GM20431 (cell line): Measurements from ENCODE around the gene ZBTB25.

ENCODE experiments used
- in situ Hi-C: fragments of 300-500 bp; cut with MseI, MboI; formaldehyde crosslinking; loops from one replicate; pipeline ENCODE4 v1.15.0; 2020; ENCODE audit warnings: low sequenced_read_pairs; ENCODE audit not compliant: unreplicated experiment

The ZBTB25 gene, protein sequence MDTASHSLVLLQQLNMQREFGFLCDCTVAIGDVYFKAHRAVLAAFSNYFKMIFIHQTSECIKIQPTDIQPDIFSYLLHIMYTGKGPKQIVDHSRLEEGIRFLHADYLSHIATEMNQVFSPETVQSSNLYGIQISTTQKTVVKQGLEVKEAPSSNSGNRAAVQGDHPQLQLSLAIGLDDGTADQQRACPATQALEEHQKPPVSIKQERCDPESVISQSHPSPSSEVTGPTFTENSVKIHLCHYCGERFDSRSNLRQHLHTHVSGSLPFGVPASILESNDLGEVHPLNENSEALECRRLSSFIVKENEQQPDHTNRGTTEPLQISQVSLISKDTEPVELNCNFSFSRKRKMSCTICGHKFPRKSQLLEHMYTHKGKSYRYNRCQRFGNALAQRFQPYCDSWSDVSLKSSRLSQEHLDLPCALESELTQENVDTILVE

DNA sequence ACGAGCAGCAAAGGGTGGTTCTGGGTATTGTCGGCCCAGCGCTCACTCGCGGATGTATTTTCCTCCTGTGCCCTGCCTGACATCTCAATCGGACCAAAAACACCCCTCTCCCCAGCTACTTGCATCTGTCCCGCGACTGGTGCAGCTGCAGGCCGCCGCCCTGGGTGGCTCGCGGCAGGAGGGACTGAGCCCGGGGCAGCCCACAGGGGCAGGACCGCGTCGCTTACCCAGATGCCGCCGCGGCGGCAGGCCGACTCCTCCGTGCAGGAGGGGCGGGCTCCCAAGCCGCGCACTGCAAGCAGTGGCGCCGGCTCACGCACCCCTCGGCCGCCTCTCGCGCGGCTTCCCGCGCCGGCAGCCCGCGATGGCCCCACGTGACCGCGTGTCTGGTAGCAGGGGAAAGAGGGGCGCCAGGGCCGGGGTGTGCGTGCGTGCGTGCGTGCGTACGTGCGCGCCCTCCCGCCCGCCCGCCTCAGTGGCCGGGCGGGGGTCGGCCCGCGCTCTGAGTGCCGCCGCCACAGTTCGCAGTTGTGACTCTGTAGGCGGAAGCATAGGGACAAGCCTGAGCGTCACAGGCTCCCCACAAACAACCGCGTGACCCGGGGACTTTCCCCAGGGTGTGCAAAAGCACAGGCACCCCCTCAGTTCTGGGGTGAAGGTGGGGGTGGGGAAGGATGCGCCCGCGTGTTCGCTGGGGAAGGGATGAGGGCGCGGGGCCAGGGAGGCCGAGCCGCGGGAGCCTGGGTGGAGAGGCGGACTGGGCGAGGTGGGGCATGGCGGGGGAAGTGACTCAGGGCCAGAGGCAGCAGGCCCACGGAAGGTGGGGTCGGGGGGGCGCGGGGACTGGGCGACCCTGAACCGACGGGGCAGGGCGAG is at the start of gene ZBTB25:
ZBTB25 (minus strand) TSS at position 405 of the 876 bp plus-strand sequence. CDS start 13,305 bp downstream, outside the sequence.
- in situ Hi-C loops = no loop called here

GRCh38 chr14:64550621-64551333 is 47.1 kb upstream of the ZBTB25 start:
- in situ Hi-C loops = no loop called here

- in situ Hi-C loops = no loop called here
Observed at GRCh38 chr14:64549791-64550620, 46.4 kb upstream of the ZBTB25 start, which contains the start of gene PPP1R36. Gene PPP1R36, plus strand, starts transcription at chr14:64549961. Its CDS starts 37 bp downstream, at chr14:64549998.

DNA sequence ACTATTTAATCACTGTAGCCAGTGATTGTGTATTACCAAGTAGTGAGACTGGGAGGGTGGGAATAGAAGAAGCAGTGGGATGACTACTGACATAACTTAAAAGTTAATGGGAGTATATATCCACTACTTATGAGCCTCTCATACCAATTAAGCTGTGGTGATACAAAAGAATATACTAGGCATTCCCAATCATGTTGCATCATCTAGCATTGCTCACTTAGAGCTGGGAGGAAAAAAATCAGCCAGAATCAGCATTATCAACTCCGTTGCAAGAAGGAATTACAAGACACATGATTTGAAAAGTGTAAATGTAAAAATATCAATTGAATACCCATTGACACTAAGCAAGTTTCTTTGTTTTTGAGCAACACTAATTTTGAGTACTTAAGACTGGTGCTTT is 45.4 kb upstream of the ZBTB25 start:
- in situ Hi-C loops = no loop called here

DNA sequence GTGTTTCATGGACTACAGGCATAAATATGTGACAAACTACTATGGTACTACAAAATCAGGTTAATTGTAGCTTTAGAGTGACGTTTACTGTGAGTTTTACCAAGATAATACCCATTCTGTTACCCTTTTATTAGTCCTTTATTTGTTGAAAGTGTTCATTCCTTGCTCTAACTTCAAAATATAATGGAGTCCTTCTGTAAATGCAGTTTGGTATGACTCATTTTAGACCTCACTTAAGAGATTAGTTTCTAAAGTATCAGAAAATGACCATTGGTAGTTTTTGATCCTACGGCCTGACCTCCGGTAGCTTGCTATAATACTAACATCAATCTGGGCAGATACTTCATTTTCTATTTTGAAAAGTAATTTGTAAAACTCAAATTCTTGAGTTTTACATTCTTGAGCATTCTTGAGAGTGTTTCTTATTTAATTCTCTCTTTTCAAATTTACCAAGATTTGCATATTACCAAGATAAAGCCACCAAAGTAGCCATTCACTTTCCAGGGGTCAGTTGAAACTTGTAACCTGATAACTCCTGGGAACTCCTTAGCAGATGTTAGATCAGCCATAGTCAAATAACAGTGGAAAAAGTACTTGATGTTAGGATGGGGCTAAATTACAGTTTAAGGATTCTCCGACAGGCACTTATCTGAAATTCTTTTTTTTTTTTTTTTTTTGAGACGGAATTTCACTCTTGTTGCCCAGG is 41.1 kb upstream of the ZBTB25 start:
- in situ Hi-C loops = no loop called here

GRCh38 chr14:64542836-64543201 is 39.2 kb upstream of the ZBTB25 start:
- in situ Hi-C loops = no loop called here

DNA sequence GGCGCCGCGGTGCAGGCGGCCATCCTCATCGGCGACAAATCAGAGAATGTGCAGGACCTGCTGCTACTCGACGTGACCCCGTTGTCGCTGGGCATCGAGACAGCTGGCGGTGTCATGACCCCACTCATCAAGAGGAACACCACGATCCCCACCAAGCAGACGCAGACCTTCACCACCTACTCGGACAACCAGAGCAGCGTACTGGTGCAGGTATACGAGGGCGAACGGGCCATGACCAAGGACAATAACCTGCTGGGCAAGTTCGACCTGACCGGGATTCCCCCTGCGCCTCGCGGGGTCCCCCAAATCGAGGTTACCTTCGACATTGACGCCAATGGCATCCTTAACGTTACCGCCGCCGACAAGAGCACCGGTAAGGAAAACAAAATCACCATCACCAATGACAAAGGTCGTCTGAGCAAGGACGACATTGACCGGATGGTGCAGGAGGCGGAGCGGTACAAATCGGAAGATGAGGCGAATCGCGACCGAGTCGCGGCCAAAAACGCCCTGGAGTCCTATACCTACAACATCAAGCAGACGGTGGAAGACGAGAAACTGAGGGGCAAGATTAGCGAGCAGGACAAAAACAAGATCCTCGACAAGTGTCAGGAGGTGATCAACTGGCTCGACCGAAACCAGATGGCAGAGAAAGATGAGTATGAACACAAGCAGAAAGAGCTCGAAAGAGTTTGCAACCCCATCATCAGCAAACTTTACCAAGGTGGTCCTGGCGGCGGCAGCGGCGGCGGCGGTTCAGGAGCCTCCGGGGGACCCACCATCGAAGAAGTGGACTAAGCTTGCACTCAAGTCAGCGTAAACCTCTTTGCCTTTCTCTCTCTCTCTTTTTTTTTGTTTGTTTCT is 38.6 kb upstream of the ZBTB25 start:
- in situ Hi-C loops = no loop called here

- in situ Hi-C loops = no loop called here
Observed at GRCh38 chr14:64541261-64541971, 37.8 kb upstream of the ZBTB25 start.

GRCh38 chr14:64540208-64541202 is 36.9 kb upstream of the ZBTB25 start, which contains the start of gene HSPA2:
Gene HSPA2, plus strand, starts transcription at chr14:64540741. Its CDS starts 109 bp downstream, at chr14:64540850.
- in situ Hi-C loops = no loop called here

DNA sequence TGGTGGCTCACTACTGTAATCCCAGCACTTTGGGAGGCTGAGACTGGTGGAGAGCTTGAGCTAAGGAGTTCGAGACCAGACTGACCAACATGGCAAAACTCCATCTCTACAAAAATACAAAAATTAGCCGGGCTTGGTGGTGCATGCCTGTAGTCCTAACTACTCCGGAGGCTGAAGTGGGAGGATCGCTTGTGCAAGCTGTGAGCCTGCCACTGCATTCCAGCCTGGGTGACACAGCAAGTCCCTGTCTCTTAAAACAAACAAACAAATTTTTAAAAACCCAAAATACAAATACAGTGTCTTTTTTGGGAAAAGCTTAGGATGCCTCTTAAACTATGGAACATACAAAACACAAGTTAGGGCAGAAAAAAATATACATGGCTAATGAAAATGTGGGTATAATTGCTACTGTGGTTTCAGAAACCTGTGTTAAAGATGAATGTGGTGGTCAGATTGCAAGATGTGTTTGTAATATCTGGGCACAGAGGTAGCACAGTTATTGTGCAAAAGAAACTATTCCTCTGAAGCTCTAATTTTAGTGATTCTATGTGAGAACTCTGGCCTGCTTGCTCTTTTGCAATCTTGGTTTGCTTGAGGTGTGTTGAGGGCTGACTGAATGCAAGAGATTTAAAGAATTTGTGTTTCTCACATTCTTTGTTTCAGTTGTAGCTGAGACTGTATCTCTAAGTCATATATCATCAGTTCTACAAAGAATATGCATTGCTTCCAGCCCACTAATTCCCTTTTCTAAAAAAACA is 33.0 kb upstream of the ZBTB25 start:
- in situ Hi-C loops = no loop called here

- in situ Hi-C loops = no loop called here
Observed at GRCh38 chr14:64531567-64531966, 27.9 kb upstream of the ZBTB25 start.

DNA sequence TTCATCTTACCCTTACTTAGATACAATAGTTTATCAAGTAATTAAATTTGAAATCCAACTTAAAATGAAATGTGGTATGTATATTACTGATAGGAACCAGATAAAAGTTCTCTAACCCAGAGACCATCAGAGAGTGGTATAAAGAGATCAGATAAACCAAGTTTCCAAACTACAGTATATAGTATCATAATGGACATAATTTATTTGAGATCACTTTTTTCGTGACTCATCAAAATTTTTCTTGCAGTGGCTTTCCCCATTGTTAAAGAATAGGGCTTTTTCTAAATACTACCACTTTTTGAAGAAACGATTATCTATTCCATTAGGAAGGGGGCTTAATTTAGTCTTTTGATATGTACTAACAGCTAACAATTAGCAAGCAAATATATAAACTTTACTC is 21.7 kb upstream of the ZBTB25 start:
- in situ Hi-C loops = no loop called here

DNA sequence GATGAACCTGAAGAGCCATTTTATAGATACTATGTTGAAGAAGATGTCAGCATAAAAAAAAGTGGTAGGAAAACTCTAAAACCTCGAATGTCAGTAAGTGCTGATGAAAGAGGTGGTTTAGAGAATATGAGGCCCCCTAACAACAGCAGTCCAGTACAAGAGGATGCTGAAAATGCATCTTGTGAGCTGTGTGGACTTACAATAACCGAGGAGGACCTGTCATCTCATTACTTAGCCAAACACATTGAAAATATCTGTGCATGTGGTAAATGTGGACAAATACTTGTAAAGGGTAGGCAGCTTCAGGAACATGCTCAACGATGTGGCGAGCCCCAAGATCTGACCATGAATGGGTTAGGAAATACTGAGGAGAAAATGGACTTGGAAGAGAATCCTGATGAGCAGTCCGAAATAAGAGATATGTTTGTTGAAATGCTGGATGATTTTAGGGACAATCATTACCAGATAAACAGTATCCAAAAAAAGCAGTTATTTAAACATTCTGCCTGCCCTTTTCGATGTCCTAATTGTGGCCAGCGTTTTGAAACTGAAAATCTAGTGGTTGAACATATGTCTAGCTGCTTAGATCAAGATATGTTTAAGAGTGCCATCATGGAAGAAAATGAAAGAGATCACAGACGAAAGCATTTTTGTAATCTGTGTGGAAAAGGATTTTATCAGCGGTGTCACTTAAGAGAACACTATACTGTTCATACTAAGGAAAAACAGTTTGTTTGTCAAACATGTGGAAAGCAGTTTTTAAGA is 19.1 kb upstream of the ZBTB25 start:
- in situ Hi-C loops = no loop called here

- in situ Hi-C loops = no loop called here
Observed at GRCh38 chr14:64520699-64521098, 17.1 kb upstream of the ZBTB25 start.

DNA sequence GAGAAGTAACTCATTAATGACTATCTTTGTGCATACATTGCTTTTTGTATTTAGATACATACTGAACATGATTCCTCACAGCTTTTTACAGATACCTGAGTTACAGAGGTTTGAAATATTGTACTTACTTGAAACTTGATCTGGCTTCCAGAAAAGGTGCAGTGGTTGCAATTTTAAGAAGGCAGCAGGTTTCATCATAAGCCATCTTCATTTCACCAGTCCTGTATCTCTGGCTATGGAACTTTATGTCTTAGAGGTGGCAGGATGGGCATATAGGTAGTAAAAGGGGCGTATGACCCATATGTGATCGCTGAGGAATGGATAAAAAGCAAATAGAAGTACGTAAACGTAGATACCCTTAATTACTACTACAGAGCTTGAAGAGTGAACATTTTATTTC is 14.6 kb upstream of the ZBTB25 start:
- in situ Hi-C loops = no loop called here
